GM18505 (cell line): ENCODE results near the gene PEDS1.

Experiments used
- ATAC-seq: cut with Tn5 transposase; IDR thresholded peaks from one replicate; pipeline ENCODE4 v1.9.1; 2021; ENCODE audit not compliant: unreplicated experiment
- POLR2A ChIP-seq: IDR thresholded peaks from 4 replicates; pipeline ENCODE4 v1.6.1; 2011; ENCODE audit warnings: borderline replicate concordance; ENCODE audit not compliant: insufficient read depth, insufficient read length; ENCODE audit errors: extremely low read depth

Gene PEDS1

GRCh38 chr20:50193199-50193835 is 39.8 kb upstream of the PEDS1 start:
- ATAC-seq, result no peak
- no peak for TF ChIP-seq POLR2A

GRCh38 chr20:50192364-50193198 is 39.1 kb upstream of the PEDS1 start:
- peak; percentile 22 for ATAC-seq
- TF ChIP-seq POLR2A, result peak; percentile 51

- peak; percentile 33 for ATAC-seq
- peak; percentile 45 for TF ChIP-seq POLR2A
Measured at GRCh38 chr20:50191544-50192363, 38.2 kb upstream of the PEDS1 start.

GRCh38 chr20:50191065-50191543 is 37.6 kb upstream of the PEDS1 start:
- TF ChIP-seq POLR2A, result no peak
- peak; percentile 12 for ATAC-seq

- peak; percentile 45 for ATAC-seq
- TF ChIP-seq POLR2A, result peak; percentile 81
Measured at GRCh38 chr20:50190251-50191064, 36.9 kb upstream of the PEDS1 start, which contains the start of gene CEBPB. Gene CEBPB (plus strand): TSS chr20:50190830. CDS start chr20:50191034, 204 bp downstream.

GRCh38 chr20:50189681-50190250 is 36.2 kb upstream of the PEDS1 start:
- TF ChIP-seq POLR2A, result no peak
- no peak for ATAC-seq

- TF ChIP-seq POLR2A, result no peak
- ATAC-seq, result no peak
Measured at GRCh38 chr20:50188879-50189680, 35.6 kb upstream of the PEDS1 start.

GRCh38 chr20:50188287-50188688 is 34.8 kb upstream of the PEDS1 start:
- no peak for ATAC-seq
- TF ChIP-seq POLR2A, result no peak

GRCh38 chr20:50187403-50188051 is 34.0 kb upstream of the PEDS1 start:
- TF ChIP-seq POLR2A, result no peak
- ATAC-seq, result no peak

- no peak for TF ChIP-seq POLR2A
- ATAC-seq, result no peak
Measured at GRCh38 chr20:50186987-50187402, 33.5 kb upstream of the PEDS1 start.

- TF ChIP-seq POLR2A, result no peak
- ATAC-seq, result no peak
Measured at GRCh38 chr20:50186151-50186885, 32.8 kb upstream of the PEDS1 start.

GRCh38 chr20:50185426-50185825 is 31.9 kb upstream of the PEDS1 start:
- ATAC-seq, result no peak
- TF ChIP-seq POLR2A, result no peak
